ENCODE measurements around the gene ZNF521. TPM values are rescaled to one million over a fixed set of nuclear protein-coding genes. Genes with fewer than 3 reads are reported as not detected.

Gene ZNF521
- total and polyA plus RNA-seq, 8 donors: 16.6 to 60.6 (median 47.3) TPM

DNA sequence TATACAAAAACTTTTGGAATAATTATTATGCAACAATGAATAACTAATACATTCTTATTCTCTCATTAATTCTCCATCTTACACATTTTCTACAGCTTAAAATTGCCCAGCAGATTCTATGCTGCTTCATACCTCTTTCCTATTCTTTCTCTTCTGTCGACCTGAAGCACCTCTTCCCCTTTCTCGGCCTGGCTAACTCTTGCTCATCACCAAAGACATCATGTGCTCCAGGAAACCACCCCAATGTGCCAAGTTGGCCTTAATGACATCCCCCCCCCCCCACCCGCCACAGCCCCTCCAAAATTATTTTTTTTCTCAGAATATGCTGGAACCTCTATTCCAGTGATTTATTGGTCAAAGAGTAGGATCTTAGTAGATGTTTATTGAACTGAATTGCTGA lies 43.6 kb downstream of the ZNF521 start:
- Histone ChIP-seq H3K4me3 (no peak overlapping the region), H3K27ac (no peak overlapping the region), H3K4me1 (no peaks in the 10 kb centered on the region), H3K36me3 (no peaks in the 10 kb centered on the region), H3K27me3 (no peaks in the 10 kb centered on the region), H3K9me3 (no peaks in the 10 kb centered on the region)
- DNase-seq (no peak), ATAC-seq (no peak)
- intact Hi-C loops (cut with DNase I): no loop called here
- no peak for TF ChIP-seq CTCF (IDR thresholded peaks at IDR 0.05)

GRCh38 chr18:25307192-25307591 lies 44.8 kb downstream of the ZNF521 start:
- TF ChIP-seq CTCF (IDR thresholded peaks at IDR 0.05): no peak
- Histone ChIP-seq H3K27ac (no peak overlapping the region), H3K27me3 (no peaks in the 10 kb centered on the region), H3K4me1 (no peaks in the 10 kb centered on the region), H3K36me3 (no peaks in the 10 kb centered on the region), H3K9me3 (no peaks in the 10 kb centered on the region), H3K4me3 (no peak overlapping the region)
- ATAC-seq (no peak), DNase-seq (no peak)
- intact Hi-C loops (cut with DNase I): no loop called here

- Histone ChIP-seq H3K36me3 (no peaks in the 10 kb centered on the region), H3K9me3 (no peaks in the 10 kb centered on the region), H3K4me1 (no peaks in the 10 kb centered on the region), H3K27ac (no peak overlapping the region), H3K4me3 (no peak overlapping the region), H3K27me3 (no peaks in the 10 kb centered on the region)
- intact Hi-C loops (cut with DNase I): no loop called here
- ATAC-seq (no peak), DNase-seq (no peak)
- TF ChIP-seq CTCF (IDR thresholded peaks at IDR 0.05): no peak
Measured at GRCh38 chr18:25306671-25307070, 45.3 kb downstream of the ZNF521 start.

GRCh38 chr18:25305584-25305983 lies 46.4 kb downstream of the ZNF521 start:
- ATAC-seq: no peak
- no peaks in the 10 kb centered on the region for H3K27me3 ChIP-seq
- H3K4me3 ChIP-seq: no peak overlapping the region
- no peaks in the 10 kb centered on the region for H3K9me3 ChIP-seq
- intact Hi-C loops (cut with DNase I): no loop called here
- H3K36me3 ChIP-seq: no peaks in the 10 kb centered on the region
- DNase-seq: no peak
- no peak overlapping the region for H3K27ac ChIP-seq
- no peak for TF ChIP-seq CTCF (IDR thresholded peaks at IDR 0.05)
- no peaks in the 10 kb centered on the region for H3K4me1 ChIP-seq

DNA sequence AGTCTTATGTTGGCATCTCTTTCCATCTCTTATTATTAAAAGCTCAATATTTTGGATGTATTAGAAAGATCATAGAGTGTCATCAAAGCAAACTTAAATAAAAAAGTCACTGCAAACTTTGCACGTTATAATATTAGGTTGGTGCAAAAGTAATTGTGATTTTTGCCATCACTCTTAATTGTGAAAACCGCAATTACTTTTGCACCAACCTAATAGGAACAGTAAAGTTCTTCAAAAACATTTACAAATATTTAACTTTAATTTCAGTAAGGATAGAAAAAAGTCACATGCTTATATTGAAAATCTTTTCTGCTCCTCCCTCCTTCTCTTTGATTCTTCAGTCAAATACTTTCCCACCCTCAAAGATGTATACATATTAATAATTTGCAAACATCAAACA lies 51.5 kb downstream of the ZNF521 start:
- no peak overlapping the region for H3K27ac ChIP-seq
- ATAC-seq: no peak
- no peaks in the 10 kb centered on the region for H3K9me3 ChIP-seq
- peaks cover 0 to 22% of the 10 kb centered on the region in 2 donors for H3K4me1 ChIP-seq
- H3K36me3 ChIP-seq: no peaks in the 10 kb centered on the region
- intact Hi-C loops (cut with DNase I): no loop called here
- TF ChIP-seq CTCF (IDR thresholded peaks at IDR 0.05): no peak
- no peaks in the 10 kb centered on the region for H3K27me3 ChIP-seq
- no peak for DNase-seq
- H3K4me3 ChIP-seq: no peak overlapping the region

Measured in left lung (tissue), 10 donors.